Measurements from ENCODE around the gene KIF17. TPM values are rescaled to one million over a fixed set of nuclear protein-coding genes. Genes with fewer than 3 reads are reported as not detected.

KIF17 gene
- total RNA-seq, 2 experiments from 2014 or later: not detected

- Mint-ChIP-seq H3K9me3 (ENCODE audit: low read depth) (no peaks in the 10 kb centered on the region), H3K27me3 (peaks cover 17% of the 10 kb centered on the region), H3K27ac (no peak overlapping the region), H3K4me3 (no peak overlapping the region), H3K36me3 (no peaks in the 10 kb centered on the region), H3K4me1 (peaks cover 4% of the 10 kb centered on the region)
- no peak for DNase-seq
- ATAC-seq: no peak
- CTCF ChIA-PET: no interaction called here
Observed at GRCh38 chr1:20711285-20712214, 6.3 kb downstream of the KIF17 start.

- Mint-ChIP-seq H3K9me3 (ENCODE audit: low read depth) (no peaks in the 10 kb centered on the region), H3K36me3 (no peaks in the 10 kb centered on the region), H3K4me1 (no peaks in the 10 kb centered on the region), H3K27ac (no peak overlapping the region), H3K27me3 (peaks cover 8% of the 10 kb centered on the region), H3K4me3 (no peak overlapping the region)
- ATAC-seq (no peak), DNase-seq (no peak)
- CTCF ChIA-PET: interaction anchor here (1.0 kb wide), 1 partner anchor 9 kb away, joined by 3 read pairs; no protein-coding TSS in a partner anchor
Observed at GRCh38 chr1:20710469-20711284, 7.1 kb downstream of the KIF17 start.

GRCh38 chr1:20709868-20710267, 7.9 kb downstream of the KIF17 start:
- ATAC-seq (no peak), DNase-seq (no peak)
- Mint-ChIP-seq H3K4me1 (no peaks in the 10 kb centered on the region), H3K36me3 (no peaks in the 10 kb centered on the region), H3K27me3 (peaks cover under 1% of the 10 kb centered on the region), H3K9me3 (ENCODE audit: low read depth) (no peaks in the 10 kb centered on the region), H3K4me3 (no peak overlapping the region), H3K27ac (no peak overlapping the region)
- CTCF ChIA-PET: interaction anchor here (1.0 kb wide), 1 partner anchor 8 kb away, joined by 3 read pairs; no protein-coding TSS in a partner anchor

GRCh38 chr1:20708891-20709290, 8.9 kb downstream of the KIF17 start:
- H3K4me1 Mint-ChIP-seq: no peaks in the 10 kb centered on the region
- H3K36me3 Mint-ChIP-seq: no peaks in the 10 kb centered on the region
- DNase-seq (no peak), ATAC-seq (no peak)
- CTCF ChIA-PET: interaction anchor here (2.1 kb wide), 1 partner anchor 487 kb away, joined by 6 read pairs; no protein-coding TSS in a partner anchor
- H3K27ac Mint-ChIP-seq: no peak overlapping the region
- no peaks in the 10 kb centered on the region for H3K27me3 Mint-ChIP-seq
- H3K4me3 Mint-ChIP-seq: no peak overlapping the region
- H3K9me3 Mint-ChIP-seq (ENCODE audit: low read depth): no peaks in the 10 kb centered on the region

GRCh38 chr1:20708057-20708456, 9.8 kb downstream of the KIF17 start:
- Mint-ChIP-seq H3K9me3 (ENCODE audit: low read depth) (no peaks in the 10 kb centered on the region), H3K27me3 (no peaks in the 10 kb centered on the region), H3K36me3 (no peaks in the 10 kb centered on the region), H3K27ac (no peak overlapping the region), H3K4me3 (no peak overlapping the region), H3K4me1 (no peaks in the 10 kb centered on the region)
- DNase-seq: no peak
- ATAC-seq: no peak
- CTCF ChIA-PET: interaction anchor here (0.8 to 2.9 kb wide), 3 partner anchors 12 to 487 kb away, joined by 3 to 18 read pairs (median 6); no protein-coding TSS in a partner anchor

- ATAC-seq (no peak), DNase-seq (no peak)
- Mint-ChIP-seq H3K27ac (no peak overlapping the region), H3K9me3 (ENCODE audit: low read depth) (no peaks in the 10 kb centered on the region), H3K4me1 (no peaks in the 10 kb centered on the region), H3K27me3 (no peaks in the 10 kb centered on the region), H3K36me3 (no peaks in the 10 kb centered on the region), H3K4me3 (no peak overlapping the region)
- CTCF ChIA-PET: interaction anchor here (0.5 to 2.9 kb wide), 3 partner anchors 10 to 489 kb away, joined by 3 to 18 read pairs (median 6); no protein-coding TSS in a partner anchor
Observed at GRCh38 chr1:20706841-20707240, 11.0 kb downstream of the KIF17 start.

GRCh38 chr1:20705203-20705755, 12.5 kb downstream of the KIF17 start:
- H3K27ac Mint-ChIP-seq: no peak overlapping the region
- no peak for ATAC-seq
- CTCF ChIA-PET: no interaction called here

GRCh38 chr1:20704390-20705202, 13.2 kb downstream of the KIF17 start:
- no peaks in the 10 kb centered on the region for H3K4me1 Mint-ChIP-seq
- no peak overlapping the region for H3K27ac Mint-ChIP-seq
- H3K27me3 Mint-ChIP-seq: no peaks in the 10 kb centered on the region
- no peaks in the 10 kb centered on the region for H3K9me3 Mint-ChIP-seq (ENCODE audit: low read depth)
- DNase-seq (no peak), ATAC-seq (no peak)
- CTCF ChIA-PET: interaction anchor here (0.7 to 0.8 kb wide), 2 partner anchors 491 to 512 kb away, joined by 3 read pairs; no protein-coding TSS in a partner anchor
- H3K36me3 Mint-ChIP-seq: no peaks in the 10 kb centered on the region
- H3K4me3 Mint-ChIP-seq: no peak overlapping the region

More at GRCh38 chr1:20705203-20705755, 12.5 kb downstream of the KIF17 start:
- no peak overlapping the region for H3K4me3 Mint-ChIP-seq
- H3K36me3 Mint-ChIP-seq: no peaks in the 10 kb centered on the region
- no peaks in the 10 kb centered on the region for H3K4me1 Mint-ChIP-seq
- no peaks in the 10 kb centered on the region for H3K27me3 Mint-ChIP-seq
- H3K9me3 Mint-ChIP-seq (ENCODE audit: low read depth): no peaks in the 10 kb centered on the region
- no peak for DNase-seq

- Mint-ChIP-seq H3K36me3 (no peaks in the 10 kb centered on the region), H3K27ac (no peak overlapping the region), H3K9me3 (ENCODE audit: low read depth) (no peaks in the 10 kb centered on the region), H3K27me3 (no peaks in the 10 kb centered on the region), H3K4me1 (no peaks in the 10 kb centered on the region), H3K4me3 (no peak overlapping the region)
- ATAC-seq (no peak), DNase-seq (no peak)
- CTCF ChIA-PET: no interaction called here
Observed at GRCh38 chr1:20703124-20703756, 14.6 kb downstream of the KIF17 start.

GRCh38 chr1:20702416-20702815, 15.4 kb downstream of the KIF17 start:
- H3K36me3 Mint-ChIP-seq: no peaks in the 10 kb centered on the region
- H3K9me3 Mint-ChIP-seq (ENCODE audit: low read depth): no peaks in the 10 kb centered on the region
- H3K27me3 Mint-ChIP-seq: no peaks in the 10 kb centered on the region
- ATAC-seq (no peak), DNase-seq (no peak)
- H3K27ac Mint-ChIP-seq: no peak overlapping the region
- H3K4me1 Mint-ChIP-seq: no peaks in the 10 kb centered on the region
- no peak overlapping the region for H3K4me3 Mint-ChIP-seq
- CTCF ChIA-PET: interaction anchor here (0.6 to 0.9 kb wide), 2 partner anchors 8 to 13 kb away, joined by 3 to 4 read pairs; no protein-coding TSS in a partner anchor

- Mint-ChIP-seq H3K27ac (no peak overlapping the region), H3K36me3 (no peaks in the 10 kb centered on the region)
Observed at GRCh38 chr1:20701847-20702246, 16.0 kb downstream of the KIF17 start.

GRCh38 chr1:20701446-20701845, 16.4 kb downstream of the KIF17 start:
- ATAC-seq: no peak
- no peak overlapping the region for H3K27ac Mint-ChIP-seq
- CTCF ChIA-PET: interaction anchor here (0.9 kb wide), 1 partner anchor 9 kb away, joined by 3 read pairs; no protein-coding TSS in a partner anchor

More at GRCh38 chr1:20701847-20702246, 16.0 kb downstream of the KIF17 start:
- DNase-seq (no peak), ATAC-seq (no peak)
- no peaks in the 10 kb centered on the region for H3K27me3 Mint-ChIP-seq
- H3K4me3 Mint-ChIP-seq: no peak overlapping the region
- CTCF ChIA-PET: interaction anchor here (0.9 kb wide), 1 partner anchor 8 kb away, joined by 3 read pairs; no protein-coding TSS in a partner anchor
- peaks cover 1% of the 10 kb centered on the region for H3K4me1 Mint-ChIP-seq
- no peaks in the 10 kb centered on the region for H3K9me3 Mint-ChIP-seq (ENCODE audit: low read depth)

More at GRCh38 chr1:20701446-20701845, 16.4 kb downstream of the KIF17 start:
- no peaks in the 10 kb centered on the region for H3K9me3 Mint-ChIP-seq (ENCODE audit: low read depth)
- H3K4me3 Mint-ChIP-seq: no peak overlapping the region
- DNase-seq: no peak
- H3K4me1 Mint-ChIP-seq: peaks cover 2% of the 10 kb centered on the region
- H3K27me3 Mint-ChIP-seq: no peaks in the 10 kb centered on the region
- no peaks in the 10 kb centered on the region for H3K36me3 Mint-ChIP-seq
